Measurements from ENCODE around the gene SLC1A3.

The SLC1A3 gene

GRCh38 chr5:36637516-36637915 lies 31.1 kb downstream of the SLC1A3 start:
- no peak for TF ChIP-seq CTCF (IDR thresholded peaks at IDR 0.05)

- TF ChIP-seq CTCF (IDR thresholded peaks at IDR 0.05), result no peak
These were observed 31.6 kb downstream of the SLC1A3 start for GRCh38 chr5:36638056-36638455.

GRCh38 chr5:36640949-36641348 lies 34.5 kb downstream of the SLC1A3 start:
- no peak for TF ChIP-seq CTCF (IDR thresholded peaks at IDR 0.05)

- TF ChIP-seq CTCF (IDR thresholded peaks at IDR 0.05), result no peak
These were observed 35.0 kb downstream of the SLC1A3 start for GRCh38 chr5:36641431-36641830.

GRCh38 chr5:36642089-36642488 lies 35.7 kb downstream of the SLC1A3 start:
- TF ChIP-seq CTCF (IDR thresholded peaks at IDR 0.05), result no peak

GRCh38 chr5:36643162-36643561 lies 36.8 kb downstream of the SLC1A3 start:
- TF ChIP-seq CTCF (IDR thresholded peaks at IDR 0.05), result no peak

- no peak for TF ChIP-seq CTCF (IDR thresholded peaks at IDR 0.05)
These were observed 38.3 kb downstream of the SLC1A3 start for GRCh38 chr5:36644727-36645126.

- no peak for TF ChIP-seq CTCF (IDR thresholded peaks at IDR 0.05)
These were observed 39.7 kb downstream of the SLC1A3 start for GRCh38 chr5:36646100-36646499.

All from LNCAP (cell line).